SJSA1 (cell line): ENCODE data around the gene NR4A2. TPM values are rescaled to one million over a fixed set of nuclear protein-coding genes. Genes with fewer than 3 reads are reported as not detected.

Source experiments
- DNase-seq, 2 experiments: peaks; one replicate each; pipeline ENCODE4 v3.0.0-alpha.2; 2015 to 2020; ENCODE audit warnings: low spot score in 2 of 2, low read depth in 1 of 2
- H3K27ac ChIP-seq: fragments of 250-450 bp; sonication (Bioruptor Pico); 2 replicates; pipeline ENCODE4 v1.5.1; 2020; ENCODE audit warnings: mild to moderate bottlenecking, moderate library complexity
- H3K27me3 ChIP-seq: fragments of 250-450 bp; sonication (Bioruptor Pico); replicated peaks from 2 replicates; pipeline ENCODE4 v1.5.1; 2020; ENCODE audit warnings: mild to moderate bottlenecking, moderate library complexity
- H3K36me3 ChIP-seq: fragments of 250-450 bp; sonication (Bioruptor Pico); 2 replicates; pipeline ENCODE4 v1.5.1; 2020; ENCODE audit warnings: mild to moderate bottlenecking
- H3K4me1 ChIP-seq: fragments of 250-450 bp; sonication (Bioruptor Pico); replicated peaks from 2 replicates; pipeline ENCODE4 v1.6.1; 2021; ENCODE audit warnings: mild to moderate bottlenecking
- H3K4me3 ChIP-seq: fragments of 250-450 bp; sonication (Bioruptor Pico); 2 replicates; pipeline ENCODE4 v1.5.1; 2020; ENCODE audit warnings: mild to moderate bottlenecking
- H3K9me3 ChIP-seq: fragments of 250-450 bp; sonication (Bioruptor Pico); replicated peaks from 2 replicates; pipeline ENCODE4 v1.5.1; 2020; ENCODE audit warnings: mild to moderate bottlenecking
- total RNA-seq: library from RNA; depleted of rRNA; stranded (reverse); fragments of >200 nt; shearing (Covaris generic); gene quantifications from 2 replicates; pipeline ENCODE4 v1.2.3, GENCODE V29; 2014

The NR4A2 gene
- total RNA-seq, 1 experiment from 2014 or later = 0.61 TPM

DNA sequence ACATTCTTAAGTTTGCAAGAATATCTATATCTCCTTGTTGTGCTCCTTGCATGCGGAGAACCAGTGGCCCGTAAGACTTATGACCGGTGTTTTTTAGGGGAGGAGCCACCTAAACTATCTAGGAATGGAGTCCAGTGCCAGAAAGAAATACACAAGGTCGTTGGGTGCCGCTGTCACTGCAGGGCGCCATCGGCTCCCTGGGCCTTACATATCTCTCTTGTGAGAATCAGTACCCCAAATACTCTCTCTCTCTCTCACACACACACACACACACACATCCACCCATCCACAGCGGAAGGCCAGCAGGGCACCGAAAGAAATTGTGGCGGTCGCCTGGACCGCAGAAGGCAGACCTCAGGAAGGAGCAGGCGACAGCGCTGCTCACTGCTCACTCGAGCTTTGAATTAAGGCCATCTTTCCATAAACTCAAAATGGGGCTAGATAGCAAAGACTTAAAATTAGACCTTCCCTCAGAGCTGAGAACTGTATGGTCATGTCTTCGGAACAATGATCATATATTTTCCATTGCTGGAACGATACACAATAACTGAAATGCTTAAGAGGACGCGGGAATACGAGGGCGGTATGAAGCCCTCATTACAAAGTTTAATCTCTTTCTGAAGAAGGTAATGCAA, 10.4 kb downstream of the NR4A2 start:
- H3K4me3 ChIP-seq = no peak overlapping the region
- no peak for DNase-seq

DNA sequence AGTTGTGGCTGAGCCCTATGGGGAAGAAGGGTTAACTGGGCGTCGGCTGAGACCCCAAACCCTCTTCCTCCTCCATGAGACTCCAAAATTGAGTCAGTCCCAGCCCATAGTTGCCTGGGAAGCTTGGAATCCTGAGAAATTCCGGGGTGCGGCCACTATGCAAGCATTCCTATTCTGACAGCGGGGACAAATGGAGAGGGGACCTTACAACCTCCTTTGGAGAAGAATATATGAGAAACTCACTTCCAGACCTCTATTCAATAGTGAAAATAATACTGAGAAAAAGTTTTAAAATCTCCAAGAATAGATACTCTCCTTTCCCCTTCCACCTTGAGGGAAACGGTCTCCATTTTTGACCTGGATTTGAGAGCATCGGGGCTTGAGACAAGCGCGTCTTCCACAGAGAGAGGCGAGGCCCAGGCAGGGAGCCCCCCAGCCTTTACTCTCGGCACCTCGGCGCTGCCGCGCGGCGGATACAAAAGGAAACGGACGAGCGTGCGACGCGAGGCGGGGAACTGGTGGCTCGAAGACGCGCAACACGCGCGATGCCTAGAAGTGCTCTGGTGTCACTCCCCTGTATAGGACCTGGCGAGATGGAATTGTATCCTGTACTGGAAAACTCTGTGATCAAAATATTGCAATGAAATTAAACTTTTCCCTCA, 11.1 kb downstream of the NR4A2 start:
- no peaks in the 10 kb centered on the region for H3K36me3 ChIP-seq
- H3K9me3 ChIP-seq = no peaks in the 10 kb centered on the region; the same call in none of the 2 replicates
- no peak overlapping the region for H3K4me3 ChIP-seq
- no peaks in the 10 kb centered on the region for H3K4me1 ChIP-seq
- no peak for DNase-seq
- peaks cover 14% of the 10 kb centered on the region for H3K27me3 ChIP-seq
- no peak overlapping the region for H3K27ac ChIP-seq

More for the DNA sequence above, 10.4 kb downstream of the NR4A2 start:
- Histone ChIP-seq H3K4me1 (no peaks in the 10 kb centered on the region), H3K27ac (no peak overlapping the region), H3K36me3 (no peaks in the 10 kb centered on the region), H3K27me3 (peaks cover 12% of the 10 kb centered on the region), H3K9me3 (no peaks in the 10 kb centered on the region; the same call in none of the 2 replicates)

DNA sequence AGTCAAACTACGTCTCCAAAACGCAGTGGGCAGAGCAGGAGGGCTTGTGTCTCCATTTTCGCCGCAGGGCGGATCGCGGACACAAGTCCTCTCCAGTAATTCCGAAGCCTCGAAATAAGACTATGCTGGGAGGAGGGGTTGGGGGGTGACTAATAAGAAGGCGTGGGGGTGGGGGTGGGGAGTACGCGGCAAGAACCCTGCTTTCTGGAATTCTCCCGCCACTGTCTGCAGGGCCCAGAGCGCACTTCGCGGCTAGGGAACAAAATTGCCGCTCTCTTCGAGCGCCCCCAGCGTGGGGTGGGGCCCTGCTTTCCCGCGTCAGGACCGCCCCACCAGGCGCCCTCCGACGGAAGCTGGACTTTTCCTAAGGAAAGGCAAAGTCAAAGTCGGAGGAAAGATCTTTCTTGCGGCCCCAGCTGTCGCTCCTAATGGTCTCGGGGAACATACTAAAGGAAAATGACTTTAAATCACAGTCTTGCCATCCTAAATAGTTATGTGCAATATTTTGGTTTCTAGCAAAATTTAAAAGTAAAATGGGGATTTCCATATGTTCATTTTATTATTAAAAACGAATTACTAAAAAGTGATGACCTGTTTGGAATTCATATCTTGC, 11.9 kb downstream of the NR4A2 start:
- Histone ChIP-seq H3K36me3 (no peaks in the 10 kb centered on the region), H3K9me3 (no peaks in the 10 kb centered on the region; the same call in none of the 2 replicates), H3K27me3 (peaks cover 19% of the 10 kb centered on the region), H3K4me3 (no peak overlapping the region), H3K4me1 (no peaks in the 10 kb centered on the region), H3K27ac (no peak overlapping the region)
- no peak for DNase-seq

DNA sequence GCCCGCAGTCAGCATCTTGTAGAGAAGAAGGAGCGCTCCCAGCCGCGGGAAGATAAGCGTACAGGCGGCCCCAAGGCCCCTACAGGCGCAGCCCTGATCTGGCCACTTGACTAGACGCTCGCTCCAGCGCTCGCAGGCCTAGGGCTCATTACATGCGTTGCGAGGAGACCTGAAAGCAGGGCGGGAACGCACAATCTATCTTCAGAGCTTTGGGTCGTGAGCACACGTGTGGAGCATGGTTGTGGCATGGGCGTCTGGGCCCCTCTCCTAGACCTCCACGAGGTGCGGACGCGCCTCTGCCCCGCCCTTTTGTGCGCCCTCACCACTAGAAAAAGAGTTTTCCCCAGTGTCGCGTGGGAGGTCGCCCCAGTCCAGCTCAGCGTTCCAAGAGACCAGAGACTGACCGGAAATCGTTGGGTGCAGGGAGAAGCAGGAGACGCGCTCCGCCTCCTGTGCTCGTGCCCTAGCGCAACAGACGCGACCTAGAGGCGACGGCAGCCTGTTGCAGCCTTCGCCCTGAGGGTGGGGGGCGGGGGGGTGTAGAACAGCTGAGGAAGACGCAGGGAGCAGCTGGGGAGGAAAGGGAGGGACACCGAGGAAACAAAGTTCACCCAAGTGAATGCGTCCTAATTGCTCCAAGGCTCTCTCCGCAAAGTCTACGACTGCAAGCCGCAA, 12.6 kb downstream of the NR4A2 start:
- H3K27me3 ChIP-seq = peaks cover 19% of the 10 kb centered on the region
- no peaks in the 10 kb centered on the region for H3K4me1 ChIP-seq
- no peak overlapping the region for H3K4me3 ChIP-seq
- DNase-seq = no peak
- H3K9me3 ChIP-seq = no peaks in the 10 kb centered on the region; the same call in none of the 2 replicates
- no peaks in the 10 kb centered on the region for H3K36me3 ChIP-seq
- no peak overlapping the region for H3K27ac ChIP-seq

DNA sequence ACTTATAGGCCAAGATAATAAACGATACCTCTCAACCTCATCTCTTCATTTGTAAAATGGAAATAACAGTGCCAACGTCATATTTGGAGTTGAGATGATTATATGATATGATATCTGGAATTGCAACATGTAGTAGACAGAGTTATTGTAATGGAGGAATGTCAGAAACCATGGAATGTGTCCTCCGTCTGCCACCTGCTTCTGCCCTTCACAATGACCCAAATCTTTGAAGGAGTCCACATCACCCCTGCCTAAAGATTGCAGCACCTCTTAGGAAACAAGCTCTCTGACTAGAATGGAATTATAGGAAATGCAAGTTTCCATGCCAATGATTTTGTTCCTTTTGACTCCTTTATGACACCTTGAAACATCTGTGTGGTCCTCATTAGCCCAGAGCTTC, 14.9 kb downstream of the NR4A2 start:
- no peaks in the 10 kb centered on the region for H3K4me1 ChIP-seq
- DNase-seq = no peak
- H3K36me3 ChIP-seq = no peaks in the 10 kb centered on the region
- no peak overlapping the region for H3K27ac ChIP-seq
- H3K27me3 ChIP-seq = peaks cover 24% of the 10 kb centered on the region
- H3K9me3 ChIP-seq = no peaks in the 10 kb centered on the region; the same call in none of the 2 replicates
- no peak overlapping the region for H3K4me3 ChIP-seq

DNA sequence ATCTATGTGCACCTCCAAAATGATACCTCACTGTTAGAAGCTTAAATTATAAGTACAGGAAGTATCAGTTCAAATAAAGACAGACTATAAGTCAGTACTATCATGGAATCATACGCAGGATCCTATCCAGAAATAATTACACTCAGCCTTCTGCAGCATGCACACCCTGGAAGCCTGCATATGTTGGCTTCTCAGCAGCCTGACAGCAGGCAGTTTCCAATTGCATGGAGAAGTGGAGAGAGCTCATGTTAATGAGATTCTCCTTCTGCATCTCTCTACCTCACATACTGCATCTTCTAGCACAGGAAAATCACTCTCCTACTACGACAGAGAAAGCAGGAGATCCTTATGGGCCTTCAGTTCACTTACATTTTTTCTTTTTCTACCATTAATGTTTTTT, 20.5 kb downstream of the NR4A2 start:
- H3K27ac ChIP-seq = no peak overlapping the region
- H3K36me3 ChIP-seq = no peaks in the 10 kb centered on the region
- DNase-seq = no peak

DNA sequence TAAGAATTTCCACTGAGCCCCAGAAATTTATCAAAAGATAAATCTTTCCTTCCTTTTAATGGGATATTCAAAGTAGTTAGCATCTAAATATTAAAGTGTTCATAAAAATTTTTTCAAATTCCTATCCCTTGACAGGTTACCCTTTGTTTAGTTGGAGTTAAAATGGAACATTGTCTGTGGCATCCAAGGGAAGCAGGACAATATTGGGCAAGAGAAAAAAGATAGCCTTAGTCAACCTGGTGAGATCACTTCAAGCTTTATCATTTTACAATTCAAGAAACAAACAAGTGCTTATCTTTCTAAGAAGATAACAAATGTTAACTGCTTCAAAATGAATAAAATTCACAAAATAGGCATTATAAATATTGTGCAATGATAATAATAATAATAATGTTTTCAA, 21.7 kb downstream of the NR4A2 start:
- Histone ChIP-seq H3K4me3 (no peak overlapping the region), H3K36me3 (no peaks in the 10 kb centered on the region), H3K4me1 (no peaks in the 10 kb centered on the region)

More for the DNA sequence above, 20.5 kb downstream of the NR4A2 start:
- no peaks in the 10 kb centered on the region for H3K4me1 ChIP-seq
- H3K9me3 ChIP-seq = no peaks in the 10 kb centered on the region
- peaks cover 12% of the 10 kb centered on the region for H3K27me3 ChIP-seq
- no peak overlapping the region for H3K4me3 ChIP-seq

DNA sequence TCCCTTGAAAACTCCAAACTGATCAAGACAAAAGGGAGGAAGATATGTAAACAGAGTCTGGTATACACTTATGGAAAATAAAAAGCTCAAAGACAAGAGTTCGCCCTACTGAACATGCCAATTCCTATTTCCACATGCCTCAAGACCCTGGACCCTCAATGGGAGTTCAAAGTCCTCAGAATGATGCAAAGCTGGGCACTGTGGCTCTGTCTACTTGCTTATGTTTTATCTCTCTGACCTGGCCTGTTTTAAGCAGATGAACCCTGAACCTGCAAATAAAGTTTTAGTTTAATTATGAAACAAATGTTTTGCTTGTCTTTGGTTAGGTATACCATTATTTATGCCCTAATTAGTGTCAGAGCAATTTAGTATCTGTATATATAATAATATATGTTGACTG, 22.6 kb downstream of the NR4A2 start:
- Histone ChIP-seq H3K9me3 (no peaks in the 10 kb centered on the region), H3K36me3 (no peaks in the 10 kb centered on the region), H3K4me3 (no peak overlapping the region), H3K4me1 (no peaks in the 10 kb centered on the region), H3K27ac (no peak overlapping the region), H3K27me3 (peaks cover 8% of the 10 kb centered on the region; the same call in 1 of the 2 replicates)
- no peak for DNase-seq

More for the DNA sequence above, 21.7 kb downstream of the NR4A2 start:
- Histone ChIP-seq H3K27me3 (peaks cover 5% of the 10 kb centered on the region), H3K27ac (no peak overlapping the region), H3K9me3 (no peaks in the 10 kb centered on the region)
- DNase-seq = no peak

DNA sequence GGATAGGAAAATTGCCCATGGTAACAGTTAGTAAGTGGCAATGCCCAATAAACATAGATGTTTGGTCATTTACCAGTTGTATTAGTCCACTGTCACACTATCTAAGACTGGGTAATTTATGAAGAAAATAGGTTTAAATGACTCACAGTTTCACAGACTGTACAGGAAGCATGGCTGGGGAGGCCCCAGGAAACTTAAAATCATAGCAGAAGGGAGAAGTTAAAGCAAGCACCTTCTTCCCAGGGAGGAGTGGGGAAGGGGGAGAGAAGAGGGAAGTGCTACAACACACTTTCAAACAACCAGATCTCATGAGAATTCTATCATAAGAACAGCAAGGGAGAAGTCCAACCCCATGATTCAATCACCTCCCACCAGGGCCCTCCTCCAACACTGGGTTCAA, 23.4 kb downstream of the NR4A2 start:
- H3K4me3 ChIP-seq = no peak overlapping the region
- H3K36me3 ChIP-seq = no peaks in the 10 kb centered on the region
- no peaks in the 10 kb centered on the region for H3K4me1 ChIP-seq
- no peak for DNase-seq
- H3K9me3 ChIP-seq = no peaks in the 10 kb centered on the region
- peaks cover 8% of the 10 kb centered on the region; the same call in 1 of the 2 replicates for H3K27me3 ChIP-seq
- no peak overlapping the region for H3K27ac ChIP-seq

DNA sequence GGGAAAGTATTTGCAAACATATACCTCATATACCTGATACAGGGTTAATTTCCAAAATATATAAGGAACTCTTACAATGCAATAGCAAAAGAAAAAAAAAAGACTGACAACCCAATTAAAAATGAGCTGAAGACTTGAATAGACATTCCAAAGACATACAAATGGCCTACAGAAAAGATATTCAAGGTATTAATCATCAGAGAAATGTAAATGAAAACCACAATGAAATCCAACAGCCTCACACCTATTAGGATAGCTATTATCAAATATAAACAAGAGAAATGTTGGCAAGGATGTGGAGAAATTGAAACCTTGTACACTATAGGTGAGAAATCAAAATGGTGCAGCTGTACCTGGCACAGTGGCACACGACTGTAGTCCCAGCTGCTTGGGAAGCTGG, 25.7 kb downstream of the NR4A2 start:
- Histone ChIP-seq H3K9me3 (no peaks in the 10 kb centered on the region), H3K4me3 (no peak overlapping the region), H3K36me3 (no peaks in the 10 kb centered on the region), H3K27me3 (0 out of 2 replicates have a peak, but pooled peaks cover 3% of the 10 kb centered on the region), H3K27ac (no peak overlapping the region), H3K4me1 (no peaks in the 10 kb centered on the region)
- no peak for DNase-seq

DNA sequence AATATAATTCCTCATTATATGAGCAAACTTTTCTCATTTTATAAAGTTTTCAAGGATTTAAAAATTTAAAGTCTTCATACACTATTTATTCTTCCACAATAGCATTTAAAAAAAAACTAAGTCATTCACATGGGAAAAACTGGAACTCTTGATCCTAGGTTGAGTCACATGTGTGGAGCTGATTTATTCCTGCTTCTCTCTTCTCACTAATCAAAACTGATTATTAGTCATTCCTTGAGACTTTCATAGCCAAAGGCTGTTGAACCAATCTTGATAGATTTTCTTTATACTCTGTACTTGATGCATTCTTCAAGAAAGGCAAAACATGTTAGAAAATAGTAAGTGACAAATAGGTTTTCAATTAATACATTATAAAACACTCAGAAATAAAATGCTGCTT, 27.4 kb downstream of the NR4A2 start:
- Histone ChIP-seq H3K4me1 (no peaks in the 10 kb centered on the region), H3K36me3 (no peaks in the 10 kb centered on the region), H3K9me3 (no peaks in the 10 kb centered on the region), H3K27me3 (0 out of 2 replicates have a peak, but pooled peaks cover 3% of the 10 kb centered on the region), H3K4me3 (no peak overlapping the region), H3K27ac (no peak overlapping the region)
- no peak for DNase-seq

DNA sequence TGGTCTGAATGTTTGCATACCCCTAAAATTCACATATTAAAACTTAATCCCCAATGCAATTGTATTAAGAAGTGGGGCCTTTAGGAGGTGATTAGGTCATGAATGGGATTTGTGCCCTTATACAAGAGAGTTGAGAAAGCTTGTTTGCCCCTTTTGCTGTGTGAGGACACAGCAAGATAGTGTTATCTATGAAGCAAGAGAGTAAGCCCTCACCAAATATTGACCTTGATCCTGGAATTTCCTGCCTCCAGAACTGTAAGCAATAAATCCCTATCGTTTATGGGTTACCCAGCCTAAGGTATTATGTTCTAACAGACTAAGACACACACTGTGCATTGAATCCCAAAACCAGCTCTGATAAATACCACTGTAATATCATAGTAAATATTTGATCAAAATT, 32.2 kb downstream of the NR4A2 start:
- Histone ChIP-seq H3K4me1 (no peaks in the 10 kb centered on the region), H3K27me3 (0 out of 2 replicates have a peak, but pooled peaks cover 2% of the 10 kb centered on the region), H3K4me3 (no peak overlapping the region), H3K9me3 (no peaks in the 10 kb centered on the region), H3K36me3 (no peaks in the 10 kb centered on the region), H3K27ac (no peak overlapping the region)
- DNase-seq = no peak

DNA sequence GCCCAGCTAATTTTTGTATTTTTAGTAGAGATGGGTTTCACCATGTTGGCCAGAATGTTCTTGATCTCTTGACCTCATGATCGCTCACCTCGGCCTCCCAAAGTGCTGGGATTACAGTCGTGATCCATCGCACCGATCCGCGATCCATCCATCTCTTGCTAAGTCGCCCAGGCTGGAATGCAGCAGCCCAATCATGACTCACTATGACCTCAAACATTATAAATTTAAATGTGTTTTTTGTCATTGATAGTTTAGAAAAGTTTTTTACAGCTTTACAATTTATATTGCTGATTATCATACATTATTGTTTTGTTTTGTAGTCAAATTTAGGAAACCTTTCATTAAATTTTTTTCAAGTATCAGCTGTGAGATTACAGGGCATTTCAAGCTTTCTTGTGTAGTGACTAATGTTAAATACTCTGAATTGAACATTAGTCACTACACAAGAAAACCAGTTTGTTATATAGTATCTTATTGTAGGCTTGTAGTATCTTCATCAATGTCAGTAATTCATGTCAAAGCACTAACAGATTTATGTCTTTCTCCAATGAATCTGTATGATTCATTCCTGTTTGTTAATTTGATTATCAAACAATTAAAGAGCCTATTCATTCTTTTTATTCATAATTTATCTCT, 37.5 kb downstream of the NR4A2 start:
- H3K9me3 ChIP-seq = no peaks in the 10 kb centered on the region
- no peaks in the 10 kb centered on the region for H3K27me3 ChIP-seq
- H3K36me3 ChIP-seq = no peaks in the 10 kb centered on the region
- DNase-seq = no peak
- no peak overlapping the region for H3K4me3 ChIP-seq
- H3K4me1 ChIP-seq = no peaks in the 10 kb centered on the region
- no peak overlapping the region for H3K27ac ChIP-seq
